Measurements from ENCODE around the gene TCP11. TPM values are rescaled to one million over a fixed set of nuclear protein-coding genes. Genes with fewer than 3 reads are reported as not detected.

Gene TCP11
- total RNA-seq, 1 experiment from 2014 or later, result not detected

GRCh38 chr6:35086636-35087360, 54.3 kb downstream of the TCP11 start:
- Mint-ChIP-seq H3K27ac (0 out of 7 replicates have a peak overlapping the region, but pooled peaks of 1 of the 3 experiments have one; percentile 21), H3K27me3 (ENCODE audit: low read depth) (no peaks in the 10 kb centered on the region), H3K36me3 (ENCODE audit: insufficient read depth in 1 of 3, low read depth in 3 of 3) (peaks cover 19 to 60% (median 48%) of the 10 kb centered on the region in 3 experiments; a peak in 6 of 7 replicates), H3K4me3 (no peak overlapping the region), H3K9me3 (no peaks in the 10 kb centered on the region; a peak in 1 of 5 replicates), H3K4me1 (peaks cover 15 to 18% of the 10 kb centered on the region in 2 experiments)
- H4K5ac ChIP-seq (ENCODE audit: insufficient read length, low read depth, low read length), result no peak overlapping the region
- no peaks in the 10 kb centered on the region for H4K20me1 ChIP-seq (ENCODE audit: control insufficient read depth, insufficient read depth, insufficient read length)
- H3K23me2 ChIP-seq (ENCODE audit: insufficient read length, low read depth, low read length, poor library complexity, severe bottlenecking), result no peaks in the 10 kb centered on the region
- DNase-seq, result peak; percentile 17
- no peak overlapping the region for H2BK15ac ChIP-seq (ENCODE audit: low read depth, low read length)
- no peak overlapping the region for H2AFZ ChIP-seq (ENCODE audit: low read length)
- H4K8ac ChIP-seq (replicated peaks; ENCODE audit: insufficient read length, low read depth, low read length), result no peak overlapping the region
- H3K27ac ChIP-seq (ENCODE audit: insufficient read length, low read depth, low read length), result no peak overlapping the region
- no peak overlapping the region for H3K9ac ChIP-seq (ENCODE audit: extremely low read depth, insufficient read length, low read length)
- no peak overlapping the region for H3K18ac ChIP-seq (ENCODE audit: insufficient read length, low read depth, low read length)
- no peak overlapping the region for H3K14ac ChIP-seq (ENCODE audit: insufficient read depth, low read length)
- H2BK12ac ChIP-seq (ENCODE audit: insufficient read length, low read depth, low read length), result no peak overlapping the region
- H4K91ac ChIP-seq (ENCODE audit: insufficient read length, low read depth, low read length), result no peak overlapping the region
- no peak overlapping the region for H3K4ac ChIP-seq (ENCODE audit: low read depth, low read length)
- no peak overlapping the region for H3K4me2 ChIP-seq (ENCODE audit: insufficient read depth, insufficient read length, low read length)
- no peaks in the 10 kb centered on the region for H3K9me3 ChIP-seq (ENCODE audit: control insufficient read depth, low read depth, low read length)
- no peaks in the 10 kb centered on the region for H3K27me3 ChIP-seq (ENCODE audit: insufficient read depth, low read length)
- no peak overlapping the region for H2BK120ac ChIP-seq (ENCODE audit: low read depth, low read length, poor library complexity, severe bottlenecking)
- no CpG with 5 or more reads among the region's 12 CpGs for WGBS (ENCODE audit: extremely low coverage, insufficient read length, low lambda C conversion rate)
- no peaks in the 10 kb centered on the region for H3K79me2 ChIP-seq (ENCODE audit: insufficient read depth, low read length)
- no peak overlapping the region for H2AK5ac ChIP-seq (ENCODE audit: insufficient read length, low read length)
- H3K56ac ChIP-seq (ENCODE audit: insufficient read length, low read depth, low read length), result no peak overlapping the region
- H3K79me1 ChIP-seq (ENCODE audit: insufficient read depth, low read depth, low read length, poor library complexity, severe bottlenecking), result no peaks in the 10 kb centered on the region
- H2BK5ac ChIP-seq (ENCODE audit: insufficient read length, low read length), result no peak overlapping the region
- H3K4me1 ChIP-seq (ENCODE audit: insufficient read depth, low read length), result no peaks in the 10 kb centered on the region
- H3T11ph ChIP-seq (ENCODE audit: low read length), result no peak overlapping the region
- H3K23ac ChIP-seq (ENCODE audit: insufficient read length, low read depth, low read length), result no peak overlapping the region
- no peak overlapping the region for H2BK20ac ChIP-seq (ENCODE audit: low read depth, low read length, poor library complexity, severe bottlenecking)
- no peak for TF ChIP-seq CTCF (conservative IDR thresholded peaks at IDR 0.05)
